GM12891 (cell line): ENCODE measurements around the gene RPP40.

ENCODE experiments used
- POLR2A ChIP-seq: IDR thresholded peaks from 2 replicates; pipeline ENCODE4 v1.6.1; 2011; ENCODE audit warnings: low read depth, low read length, control low read depth
- POLR2AphosphoS5 ChIP-seq: IDR thresholded peaks from 2 replicates; pipeline ENCODE4 v1.6.1; 2011; ENCODE audit warnings: low read depth, low read length, control low read depth
- SPI1 ChIP-seq: IDR thresholded peaks from 2 replicates; pipeline ENCODE4 v1.6.1; 2011; ENCODE audit warnings: low read depth, low read length, control low read depth
- TAF1 ChIP-seq: IDR thresholded peaks from 2 replicates; pipeline ENCODE4 v1.6.1; 2011; ENCODE audit warnings: low read depth, low read length, control low read depth

- TF ChIP-seq POLR2AphosphoS5 (no peak), TAF1 (no peak), POLR2A (no peak), SPI1 (no peak)
These were observed 41.6 kb upstream of the RPP40 start for GRCh38 chr6:5045416-5045815.
